SK-N-DZ (cell line): Measurements from ENCODE around the gene CYCS. TPM values are rescaled to one million over a fixed set of nuclear protein-coding genes. Genes with fewer than 3 reads are reported as not detected.

Experiments used
- DNase-seq: peaks from one replicate; pipeline ENCODE4 v3.0.0-alpha.2; 2015; ENCODE audit warnings: low spot score
- polyA plus RNA-seq, 2 experiments: library from polyadenylated mRNA; depleted of rRNA; stranded (reverse); fragments of >200 nt; gene quantifications; 2 replicates each; pipeline ENCODE4 v1.2.3, GENCODE V29; 2014

Gene CYCS
- 118 and 123 TPM in 2 replicates for polyA plus RNA-seq (2014; cell fraction: cytosol; rRNA removed)
- 93.0 and 101 TPM in 2 replicates for polyA plus RNA-seq (2014; cell fraction: nucleus; rRNA removed)

DNA sequence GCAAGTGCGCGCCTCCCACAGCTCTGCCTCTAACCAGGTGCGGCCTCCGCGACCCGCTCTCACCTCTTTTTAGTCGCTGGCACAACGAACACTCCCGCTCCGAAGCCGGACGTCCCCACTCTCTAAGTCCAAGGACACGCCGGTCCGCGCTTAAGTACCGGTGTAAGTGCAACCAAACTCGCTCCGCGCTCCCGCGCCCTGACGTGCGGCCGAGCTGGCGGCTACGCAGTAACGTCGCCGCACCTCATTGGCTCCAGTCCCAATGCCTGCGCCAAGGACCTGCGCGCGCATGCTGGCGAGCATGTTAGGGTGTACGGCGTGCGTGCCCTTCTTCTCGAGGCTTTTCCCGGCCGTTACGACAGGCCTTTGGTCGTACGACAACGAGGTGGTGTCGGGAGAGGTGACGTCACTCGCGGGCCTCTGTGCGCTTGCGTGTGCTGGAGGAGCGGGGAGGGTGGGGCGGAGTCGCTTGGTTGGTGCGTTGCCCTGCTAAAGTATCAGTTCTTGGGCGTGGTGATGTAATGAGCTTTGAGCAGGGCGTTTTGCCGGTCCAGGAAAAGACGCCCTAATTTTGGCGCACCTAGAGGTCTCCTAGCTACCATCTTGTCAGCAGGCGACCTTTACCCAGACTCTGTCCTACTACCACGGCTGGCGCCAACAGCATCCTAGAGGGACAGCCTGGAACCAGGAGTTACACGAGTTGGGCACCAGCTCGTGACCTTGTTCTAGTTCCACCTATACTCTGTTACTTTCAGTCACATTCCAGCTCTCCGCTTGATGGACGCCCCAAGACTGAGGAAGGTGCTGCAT lies at the start of gene CYCS:
TSS of gene CYCS (minus strand) at position 124 of the 810 bp plus-strand sequence. CDS start 1,141 bp downstream, outside the sequence.
- DNase-seq: peak; percentile 100

GRCh38 chr7:25173184-25173583 lies 48.1 kb upstream of the CYCS start:
- no peak for DNase-seq

GRCh38 chr7:25171516-25171915 lies 46.5 kb upstream of the CYCS start:
- DNase-seq: no peak

GRCh38 chr7:25171071-25171470 lies 46.0 kb upstream of the CYCS start:
- no peak for DNase-seq

GRCh38 chr7:25169683-25170082 lies 44.6 kb upstream of the CYCS start:
- DNase-seq: no peak

- DNase-seq: no peak
These were observed 43.1 kb upstream of the CYCS start for GRCh38 chr7:25168145-25168544.

GRCh38 chr7:25167262-25167843 lies 42.3 kb upstream of the CYCS start:
- no peak for DNase-seq

DNA sequence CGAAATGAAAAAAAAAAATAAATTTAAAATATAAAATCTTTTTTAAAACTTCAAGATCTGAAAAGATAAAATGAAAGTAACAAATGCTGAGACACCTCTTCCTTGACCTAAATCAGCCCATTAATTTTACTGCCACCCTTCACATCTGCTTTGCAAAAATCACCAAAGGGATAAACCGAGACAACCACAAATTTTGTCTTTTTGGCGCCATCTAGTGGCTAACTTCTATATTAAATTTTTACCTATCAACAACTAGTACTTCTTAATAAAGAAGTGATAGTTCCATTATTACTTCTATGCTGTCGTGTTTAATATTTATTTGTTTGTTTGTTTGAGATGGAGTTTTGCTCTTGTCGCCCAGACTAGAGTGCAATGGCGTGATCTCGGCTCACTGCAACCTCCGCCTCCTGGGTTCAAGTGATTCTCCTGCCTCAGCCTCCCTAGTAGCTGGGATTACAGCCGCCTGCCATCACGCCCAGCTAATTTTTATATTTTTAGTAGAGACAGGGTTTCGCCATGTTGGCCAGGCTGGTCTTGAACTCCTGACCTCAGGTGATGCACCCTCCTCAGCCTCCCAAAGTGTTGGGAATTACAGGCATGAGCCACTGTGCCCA lies 35.0 kb upstream of the CYCS start:
- peak; percentile 57 for DNase-seq

GRCh38 chr7:25158966-25159365 lies 33.9 kb upstream of the CYCS start:
- no peak for DNase-seq

GRCh38 chr7:25151773-25152172 lies 26.7 kb upstream of the CYCS start:
- no peak for DNase-seq

DNA sequence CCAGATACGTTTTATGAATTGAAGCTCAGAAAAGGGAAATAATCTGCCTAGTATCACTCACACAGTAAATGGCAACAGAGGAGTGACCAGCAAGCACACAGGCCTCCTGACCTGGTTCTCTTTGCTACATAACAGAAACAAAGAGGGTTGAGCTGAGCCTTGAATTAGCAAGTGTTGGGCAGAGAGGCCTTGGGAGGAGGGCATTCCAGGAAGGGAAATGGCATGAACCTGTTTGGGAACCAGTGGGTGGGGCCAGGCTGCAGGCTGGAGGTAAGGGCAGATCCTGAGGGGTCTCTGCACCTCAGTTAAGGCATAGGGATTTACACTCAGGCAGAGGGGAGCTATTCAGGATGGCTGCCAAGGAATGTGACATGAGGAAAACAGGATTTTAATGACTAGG lies 24.8 kb upstream of the CYCS start:
- DNase-seq: no peak

GRCh38 chr7:25148772-25149575 lies 23.9 kb upstream of the CYCS start:
- DNase-seq: no peak

DNA sequence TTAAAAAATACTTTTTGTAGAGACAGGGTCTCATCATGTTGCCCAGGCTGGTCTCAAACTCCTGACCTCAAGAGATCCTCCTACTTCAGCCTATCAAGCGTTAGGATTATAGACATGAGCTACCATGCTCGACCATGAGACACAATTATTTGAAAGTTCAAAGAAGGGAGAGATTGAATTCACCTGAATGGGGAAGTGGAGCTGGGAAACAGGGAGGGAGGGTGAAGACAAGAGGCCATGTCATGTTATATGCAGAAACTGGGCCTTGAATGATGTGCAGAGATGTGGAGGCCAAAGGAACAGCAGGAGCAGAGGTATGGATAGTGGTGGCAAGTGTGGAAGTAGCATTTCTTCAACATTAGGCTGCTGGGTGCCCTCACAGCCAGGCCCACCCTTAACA lies 18.7 kb upstream of the CYCS start:
- DNase-seq: no peak

DNA sequence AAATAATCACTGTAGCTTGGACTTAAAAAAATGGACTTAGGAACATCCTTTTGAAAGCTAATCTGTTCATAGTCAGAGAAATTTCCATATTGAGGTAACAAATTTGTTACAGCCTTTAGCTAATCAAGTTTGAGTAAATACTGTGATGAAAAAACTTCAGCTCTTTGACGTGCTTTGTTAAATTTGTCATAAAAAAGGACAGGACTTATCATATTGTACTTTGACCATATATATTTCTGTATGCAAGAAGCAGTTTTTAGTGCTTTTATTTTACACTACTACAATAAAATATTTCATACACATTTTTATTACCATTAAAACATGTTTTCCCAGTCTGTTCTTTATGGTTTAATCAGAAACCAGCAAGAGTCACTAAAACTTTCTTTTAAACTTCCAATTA lies 14.5 kb upstream of the CYCS start:
- DNase-seq: no peak

DNA sequence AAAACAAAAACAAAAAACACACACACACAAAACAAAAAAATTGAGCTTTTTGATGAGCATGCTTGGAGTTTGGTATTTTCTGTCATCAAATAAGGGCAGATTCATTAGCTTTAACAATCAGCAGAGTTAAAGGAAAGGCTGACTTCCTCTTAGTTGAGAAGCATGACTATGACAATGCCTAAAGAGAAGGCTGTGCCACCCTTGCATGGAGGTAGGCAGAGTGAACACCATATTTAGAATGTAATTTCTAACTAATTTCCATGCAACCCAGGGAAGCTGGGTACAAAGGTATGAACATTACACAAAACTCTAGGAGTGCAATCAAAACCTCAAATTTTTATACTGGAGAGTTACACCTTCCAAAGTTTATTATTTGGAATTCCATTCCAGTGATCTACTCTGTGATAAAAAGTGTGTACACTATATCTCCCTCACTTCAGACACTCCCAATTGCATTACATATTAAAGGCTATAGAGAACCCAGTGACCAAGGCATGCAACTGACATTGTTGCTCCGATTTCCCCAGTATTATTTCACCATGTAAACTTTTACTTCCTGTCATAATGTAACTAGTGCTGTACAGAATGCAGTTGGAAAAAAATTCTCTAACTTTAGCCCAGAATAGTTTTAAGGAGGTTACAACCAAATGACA lies 9.4 kb upstream of the CYCS start:
- DNase-seq: no peak

DNA sequence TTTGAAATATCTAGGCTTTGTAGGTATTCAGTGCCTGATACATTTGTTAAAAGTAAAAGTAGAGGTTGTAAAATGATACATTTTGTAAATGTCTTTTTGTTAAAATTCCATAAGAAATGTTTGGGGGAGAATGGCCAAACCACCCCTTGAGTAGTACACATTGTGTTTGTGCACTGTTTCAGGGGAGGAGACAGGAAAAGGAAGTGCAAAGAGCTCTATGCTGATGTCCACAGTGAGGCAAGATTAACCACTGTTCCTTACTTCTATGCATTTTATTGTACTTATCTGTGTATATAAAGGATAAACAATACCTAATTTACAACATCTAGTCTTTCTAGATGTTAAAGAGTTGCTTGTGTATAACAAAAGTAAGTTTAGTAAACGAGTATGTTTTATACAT lies 7.4 kb upstream of the CYCS start:
- DNase-seq: no peak

DNA sequence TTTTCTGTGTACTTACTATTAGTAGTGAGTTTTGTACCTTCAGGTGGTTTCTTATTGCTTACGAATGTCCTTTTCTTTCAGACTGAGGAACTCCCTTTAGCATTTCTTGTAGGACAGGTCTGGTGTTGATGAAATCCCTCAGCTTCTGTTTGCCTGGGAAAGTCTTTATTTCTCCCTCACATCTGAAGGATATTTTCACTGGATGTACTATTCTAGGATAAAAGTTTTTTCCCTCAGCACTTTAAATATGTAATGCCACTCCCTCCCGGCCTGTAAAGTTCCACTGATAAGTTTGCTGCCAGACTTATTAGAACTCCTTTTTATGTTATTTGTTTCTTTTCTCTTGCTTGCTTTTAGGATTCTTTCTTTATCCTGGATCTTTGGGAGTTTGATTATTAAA lies 1.7 kb upstream of the CYCS start:
- DNase-seq: no peak

DNA sequence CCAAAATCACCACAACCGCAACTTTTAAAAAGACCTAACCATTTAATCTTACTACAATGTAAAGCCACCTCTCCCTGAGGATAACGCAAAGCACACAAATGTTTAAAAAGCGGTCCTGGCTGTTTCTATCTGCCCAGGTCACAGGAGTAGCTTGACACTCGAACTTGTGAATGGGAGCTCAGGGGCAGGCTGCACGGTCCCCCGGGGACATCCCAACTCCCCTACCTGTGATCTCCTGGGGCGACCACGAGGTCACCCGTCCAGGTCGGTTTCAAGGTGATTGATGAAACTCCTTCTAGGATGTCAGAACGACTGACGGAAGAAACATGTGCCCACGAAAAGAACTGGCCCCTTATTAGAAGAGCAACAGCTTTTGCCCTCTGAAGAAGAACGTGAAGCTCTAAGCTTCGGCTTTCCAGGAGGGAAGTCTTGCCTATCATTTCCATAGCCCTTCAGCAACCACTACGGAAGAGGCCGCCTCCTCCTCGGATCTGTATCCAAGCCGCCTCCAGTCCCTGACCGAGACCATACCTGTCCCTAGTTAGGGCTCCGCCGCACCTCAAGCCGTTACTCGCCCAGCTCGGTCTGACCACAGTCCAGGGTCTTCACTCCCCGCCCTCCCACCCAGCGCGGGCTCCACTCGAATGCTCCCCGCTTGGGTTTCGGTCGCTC lies 459 bp downstream of the CYCS start:
- DNase-seq: peak; percentile 22

DNA sequence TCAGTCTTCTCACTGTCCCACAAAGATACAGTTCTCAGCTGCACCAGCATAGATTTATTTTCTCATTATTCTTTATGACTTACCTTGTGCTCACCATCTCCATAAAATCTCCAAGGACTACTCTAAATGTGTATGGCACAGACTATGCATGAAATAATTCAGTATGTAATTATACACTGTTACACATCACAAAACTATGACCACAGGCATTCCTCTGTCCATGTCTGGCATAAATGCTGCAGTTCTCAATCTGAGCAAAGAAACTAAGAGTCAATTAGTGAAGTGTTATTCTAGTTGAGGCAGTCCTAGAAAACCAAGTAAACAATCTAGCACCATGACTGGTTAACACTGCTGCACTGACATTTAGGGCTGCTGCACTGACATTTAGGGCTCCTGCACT lies 2.7 kb downstream of the CYCS start:
- DNase-seq: no peak

- no peak for DNase-seq
These were observed 3.5 kb downstream of the CYCS start for GRCh38 chr7:25121599-25121998.

DNA sequence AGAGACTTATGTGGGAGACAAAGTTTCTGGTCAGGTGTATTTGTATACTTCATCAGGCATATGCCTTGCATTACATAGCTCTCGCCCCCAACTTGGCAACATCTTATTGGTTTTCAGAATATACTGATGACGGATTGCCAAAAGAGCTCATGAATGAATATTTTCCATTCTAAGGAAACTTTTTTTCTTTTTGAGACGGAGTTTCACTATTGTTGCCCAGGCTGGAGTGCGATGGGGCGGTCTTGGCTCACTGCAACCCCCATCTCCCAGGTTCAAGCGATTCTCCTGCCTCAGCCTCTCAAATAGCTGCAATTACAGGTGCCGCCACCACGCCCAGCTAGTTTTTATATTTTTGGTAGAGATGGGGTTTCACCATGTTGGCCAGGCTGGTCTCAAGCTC lies 6.0 kb downstream of the CYCS start:
- no peak for DNase-seq
